Keratinocyte (primary cell): ENCODE data around the gene TTN. TPM values are rescaled to one million over a fixed set of nuclear protein-coding genes. Genes with fewer than 3 reads are reported as not detected.

Source experiments
- DNase-seq: peaks from one replicate; pipeline ENCODE4 v3.0.0-alpha.2; 2011; ENCODE audit warnings: low read depth, missing footprints, low spot score
- FAIRE-seq: peaks from 2 replicates; lab custom pipeline; 2011; peaks lifted over from hg19 to GRCh38; lab: Jason Lieb, UNC
- H2AFZ ChIP-seq: 2 replicates; pipeline ENCODE4 v1.6.0; 2012; ENCODE audit warnings: low read length, control low read depth, inconsistent platforms; ENCODE audit not compliant: control insufficient read depth
- H3K27ac ChIP-seq: 2 replicates; pipeline ENCODE4 v1.5.1; 2011; ENCODE audit warnings: low read length; ENCODE audit not compliant: control insufficient read depth, insufficient read depth
- H3K27me3 ChIP-seq: 3 replicates; pipeline ENCODE4 v1.6.0; 2011; ENCODE audit warnings: low read length; ENCODE audit not compliant: control insufficient read depth, insufficient read depth; ENCODE audit errors: extremely low read depth
- H3K36me3 ChIP-seq, 2 experiments: 2 replicates in 1 of 2; 3 replicates in 1 of 2; pipeline ENCODE4 v1.5.1; 2011; ENCODE audit warnings: low read length in 2 of 2, mild to moderate bottlenecking in 1 of 2; ENCODE audit not compliant: control insufficient read depth in 2 of 2, insufficient read depth in 2 of 2; ENCODE audit errors: extremely low read depth in 1 of 2
- H3K4me1 ChIP-seq: 3 replicates; pipeline ENCODE4 v1.5.1; 2011; ENCODE audit warnings: low read length; ENCODE audit not compliant: control insufficient read depth, insufficient read depth; ENCODE audit errors: extremely low read depth
- H3K4me2 ChIP-seq: 3 replicates; pipeline ENCODE4 v1.6.0; 2011; ENCODE audit warnings: low read depth, low read length; ENCODE audit not compliant: control insufficient read depth, insufficient read depth; ENCODE audit errors: extremely low read depth
- H3K4me3 ChIP-seq, 3 experiments: fragments of 200-600 bp in 1 of 3; sonication (generic) in 1 of 3; 2 replicates in 2 of 3; 3 replicates in 1 of 3; pipeline ENCODE4 v1.5.1; 2011 to 2016; ENCODE audit warnings: low read length in 3 of 3, mild to moderate bottlenecking in 3 of 3, control low read depth in 2 of 3, inconsistent platforms in 1 of 3, low read depth in 1 of 3, mixed read lengths in 1 of 3, mixed run types in 1 of 3, moderate library complexity in 1 of 3; ENCODE audit not compliant: control insufficient read depth in 2 of 3, insufficient read depth in 2 of 3; ENCODE audit errors: extremely low read depth in 1 of 3
- H3K79me2 ChIP-seq: 2 replicates; pipeline ENCODE4 v1.6.0; 2012; ENCODE audit warnings: low read length; ENCODE audit not compliant: control insufficient read depth, insufficient read depth
- H3K9ac ChIP-seq: 3 replicates; pipeline ENCODE4 v1.6.0; 2011; ENCODE audit warnings: low read length; ENCODE audit not compliant: control insufficient read depth, insufficient read depth; ENCODE audit errors: extremely low read depth
- H3K9me1 ChIP-seq: 3 replicates; pipeline ENCODE4 v1.6.0; 2011; ENCODE audit warnings: low read length; ENCODE audit not compliant: control insufficient read depth, insufficient read depth; ENCODE audit errors: extremely low read depth
- H3K9me3 ChIP-seq: 2 replicates; pipeline ENCODE4 v1.5.1; 2012; ENCODE audit warnings: low read depth, low read length; ENCODE audit not compliant: control insufficient read depth
- H4K20me1 ChIP-seq: 3 replicates; pipeline ENCODE4 v1.6.0; 2011; ENCODE audit warnings: low read length; ENCODE audit not compliant: control insufficient read depth, insufficient read depth; ENCODE audit errors: extremely low read depth
- CTCF ChIP-seq, 3 experiments: IDR thresholded peaks in 1 of 3; conservative IDR thresholded peaks in 1 of 3; optimal IDR thresholded peaks in 1 of 3; 2 replicates in 2 of 3; 3 replicates in 1 of 3; pipeline versions ENCODE3 to v1.5.1; 2011; ENCODE audit warnings: low read length in 3 of 3, mild to moderate bottlenecking in 3 of 3, moderate library complexity in 2 of 3, control low read depth in 1 of 3, inconsistent platforms in 1 of 3; ENCODE audit not compliant: insufficient read depth in 2 of 3; ENCODE audit errors: extremely low read depth in 1 of 3
- EZH2 ChIP-seq: IDR thresholded peaks from one replicate; pipeline ENCODE4 v1.6.1; 2012; ENCODE audit warnings: inconsistent platforms, mild to moderate bottlenecking, low read length, moderate library complexity
- dilution Hi-C: fragments of 300-500 bp; cut with MboI; formaldehyde crosslinking; loops from one replicate; pipeline ENCODE4 v1.7.0; 2020; ENCODE audit warnings: low sequenced_read_pairs; ENCODE audit not compliant: extremely low pct_ligation_motif_present
- polyA plus RNA-seq, 5 experiments: library from polyadenylated mRNA; depleted of rRNA in 3 of 5; stranded (reverse) in 3 of 5; stranded (forward) in 1 of 5; unstranded in 1 of 5; fragments of >200 nt; gene quantifications; 1 replicate in 1 of 5; 2 replicates in 3 of 5; 3 replicates in 1 of 5; pipeline versions ENCODE4 v1.2.1 to v1.2.3, GENCODE V29; 2011 to 2012; ENCODE audit warnings: missing spikeins in 2 of 5, low read depth in 1 of 5, low replicate concordance in 1 of 5

TTN gene
- polyA plus RNA-seq, 1 donor (not counting 4 experiments of a cell fraction or from before 2014, with no cell fraction given), result 0.01 TPM

- no peaks in the 10 kb centered on the region for H3K9me3 ChIP-seq
- no peak overlapping the region for H2AFZ ChIP-seq
- TF ChIP-seq EZH2, result no peak
- TF ChIP-seq CTCF (optimal IDR thresholded peaks at IDR 0.05 in 1 of 3, IDR thresholded peaks at IDR 0.05 in 1 of 3, conservative IDR thresholded peaks at IDR 0.05 in 1 of 3; ENCODE audit: extremely low read depth in 1 of 3, insufficient read depth in 2 of 3, low read length in 3 of 3), result no peak
- H3K27me3 ChIP-seq, result no peaks in the 10 kb centered on the region
- H4K20me1 ChIP-seq, result no peaks in the 10 kb centered on the region
- no peak overlapping the region for H3K27ac ChIP-seq
- H3K36me3 ChIP-seq, result peaks cover 0 to 4% of the 10 kb centered on the region in 2 experiments
- dilution Hi-C loops, result no loop called here
- DNase-seq (no peak), FAIRE-seq (no peak)
- no peak overlapping the region for H3K9ac ChIP-seq
- H3K4me3 ChIP-seq, result no peak overlapping the region
- no peaks in the 10 kb centered on the region for H3K9me1 ChIP-seq
- no peaks in the 10 kb centered on the region for H3K79me2 ChIP-seq
- H3K4me1 ChIP-seq, result peaks cover 4% of the 10 kb centered on the region
- H3K4me2 ChIP-seq, result no peak overlapping the region
Measured at GRCh38 chr2:178550352-178550751, 256.9 kb downstream of the TTN start.

GRCh38 chr2:178542569-178542968 is 264.7 kb downstream of the TTN start:
- TF ChIP-seq EZH2 (no peak), CTCF (optimal IDR thresholded peaks at IDR 0.05 in 1 of 3, IDR thresholded peaks at IDR 0.05 in 1 of 3, conservative IDR thresholded peaks at IDR 0.05 in 1 of 3; ENCODE audit: extremely low read depth in 1 of 3, insufficient read depth in 2 of 3, low read length in 3 of 3) (no peak)
- no peak overlapping the region for H2AFZ ChIP-seq
- H4K20me1 ChIP-seq, result no peaks in the 10 kb centered on the region
- H3K9me3 ChIP-seq, result no peaks in the 10 kb centered on the region
- DNase-seq (no peak), FAIRE-seq (no peak)
- no peak overlapping the region for H3K9ac ChIP-seq
- H3K9me1 ChIP-seq, result no peaks in the 10 kb centered on the region
- no peak overlapping the region for H3K4me3 ChIP-seq
- no peak overlapping the region for H3K4me2 ChIP-seq
- dilution Hi-C loops, result no loop called here
- H3K27me3 ChIP-seq, result no peaks in the 10 kb centered on the region
- H3K4me1 ChIP-seq, result no peaks in the 10 kb centered on the region
- H3K36me3 ChIP-seq, result peaks cover 4 to 12% of the 10 kb centered on the region in 2 experiments
- no peak overlapping the region for H3K27ac ChIP-seq
- no peaks in the 10 kb centered on the region for H3K79me2 ChIP-seq
